SK-N-SH treated with all-trans-retinoic acid at 6 μM for 48 hours (cell line): ENCODE data around the gene UNC5C.
"Not testable (repeated sequence)": the region's sequence is repeated elsewhere in the genome, so short reads cannot be mapped to it uniquely, and the experiment has no call there.

Source experiments
- ATAC-seq: fragments of 200-7000 bp; cut with Tn5 transposase; 3 replicates; pipeline ENCODE4 v1.9.1; 2020; ENCODE audit warnings: mild to moderate bottlenecking, moderate library complexity
- ARNTL ChIP-seq: fragments of 450-650 bp; formaldehyde crosslinking; IDR thresholded peaks from 2 replicates; pipeline ENCODE4 v1.5.0; 2020; ENCODE audit warnings: low read depth, mild to moderate bottlenecking, moderate library complexity, borderline replicate concordance
- BACH2 ChIP-seq: fragments of 250-450 bp; sonication (Bioruptor Pico); IDR thresholded peaks from 2 replicates; pipeline ENCODE4 v1.9.0; 2021; ENCODE audit warnings: mild to moderate bottlenecking, borderline replicate concordance
- CSRNP3 ChIP-seq: fragments of 250-450 bp; sonication (Bioruptor Pico); IDR thresholded peaks from 2 replicates; pipeline ENCODE4 v1.5.1; 2021; ENCODE audit warnings: mild to moderate bottlenecking, moderate library complexity
- ESRRG ChIP-seq: fragments of 250-450 bp; sonication (Bioruptor Pico); IDR thresholded peaks from 2 replicates; pipeline ENCODE4 v1.6.1; 2021; ENCODE audit warnings: mild to moderate bottlenecking
- GLIS3 ChIP-seq: fragments of 250-450 bp; sonication (Bioruptor Pico); IDR thresholded peaks from 2 replicates; pipeline ENCODE4 v1.5.0; 2020; ENCODE audit warnings: mild to moderate bottlenecking, moderate library complexity
- ISL1 ChIP-seq: fragments of 250-450 bp; sonication (Bioruptor Pico); IDR thresholded peaks from 2 replicates; pipeline ENCODE4 v2.1.2; 2022; ENCODE audit warnings: mild to moderate bottlenecking, moderate library complexity
- OSR1 ChIP-seq: fragments of 250-450 bp; sonication (Bioruptor Pico); IDR thresholded peaks from 2 replicates; pipeline ENCODE4 v1.8.0; 2022; ENCODE audit warnings: moderate library complexity, mild to moderate bottlenecking, inconsistent platforms
- PATZ1 ChIP-seq: fragments of 250-450 bp; sonication (Bioruptor Pico); IDR thresholded peaks from 2 replicates; pipeline ENCODE4 v1.8.0; 2020; ENCODE audit warnings: mild to moderate bottlenecking, moderate library complexity, borderline replicate concordance
- PPARA ChIP-seq: fragments of 250-450 bp; sonication (Bioruptor Pico); IDR thresholded peaks from 2 replicates; pipeline ENCODE4 v1.5.0; 2020; ENCODE audit warnings: mild to moderate bottlenecking, borderline replicate concordance
- RARB ChIP-seq: fragments of 250-450 bp; sonication (Bioruptor Pico); IDR thresholded peaks from 2 replicates; pipeline ENCODE4 v1.8.0; 2021; ENCODE audit warnings: mild to moderate bottlenecking, moderate library complexity
- TOX ChIP-seq: fragments of 250-450 bp; sonication (Bioruptor Pico); IDR thresholded peaks from 2 replicates; pipeline ENCODE4 v1.8.0; 2021; ENCODE audit warnings: mild to moderate bottlenecking, moderate library complexity, borderline replicate concordance
- TSHZ2 ChIP-seq: fragments of 250-450 bp; sonication (Bioruptor Pico); IDR thresholded peaks from 2 replicates; pipeline ENCODE4 v1.5.0; 2020; ENCODE audit warnings: mild to moderate bottlenecking, moderate library complexity
- ZFP3 ChIP-seq: fragments of 250-450 bp; sonication (Bioruptor Pico); IDR thresholded peaks from 2 replicates; pipeline ENCODE4 v1.5.0; 2020; ENCODE audit warnings: mild to moderate bottlenecking, moderate library complexity
- ZFP30 ChIP-seq: fragments of 450-650 bp; formaldehyde crosslinking; IDR thresholded peaks from 2 replicates; pipeline ENCODE4 v1.5.0; 2022; ENCODE audit warnings: mild to moderate bottlenecking, moderate library complexity
- ZNF565 ChIP-seq: fragments of 450-650 bp; formaldehyde crosslinking; conservative IDR thresholded peaks from 2 replicates; pipeline ENCODE4 v1.5.0; 2020; ENCODE audit warnings: low read depth, mild to moderate bottlenecking, moderate library complexity
- ZNF70 ChIP-seq: fragments of 450-650 bp; formaldehyde crosslinking; IDR thresholded peaks from 2 replicates; pipeline ENCODE4 v1.5.0; 2020; ENCODE audit warnings: mild to moderate bottlenecking, moderate library complexity
- ZNF8 ChIP-seq: fragments of 450-650 bp; formaldehyde crosslinking; IDR thresholded peaks from 2 replicates; pipeline ENCODE4 v1.5.0; 2020; ENCODE audit warnings: mild to moderate bottlenecking, moderate library complexity
- TF ChIP-seq, protein P1 (sequence below): fragments of 250-450 bp; sonication (Bioruptor Pico); IDR thresholded peaks from 2 replicates; pipeline ENCODE4 v1.8.0; 2021; ENCODE audit warnings: low read depth, mild to moderate bottlenecking, moderate library complexity, borderline replicate concordance

UNC5C gene

GRCh38 chr4:95141361-95141760 lies 407.4 kb downstream of the UNC5C start:
- ATAC-seq: no peak
- TF ChIP-seq ZNF70 (no peak), RARB (CRISPR knock-in tag) (no peak), ISL1 (CRISPR knock-in tag) (no peak), GLIS3 (CRISPR knock-in tag) (no peak), BACH2 (no peak), ZFP30 (CRISPR knock-in tag) (no peak), CSRNP3 (CRISPR knock-in tag) (no peak), TSHZ2 (CRISPR knock-in tag) (no peak), OSR1 (CRISPR knock-in tag) (no peak), ARNTL (CRISPR knock-in tag) (no peak), ZFP3 (CRISPR knock-in tag) (no peak), TOX (no peak), PPARA (CRISPR knock-in tag) (no peak), ZNF565 (CRISPR knock-in tag) (no peak), ZNF8 (CRISPR knock-in tag) (no peak)
- TF ChIP-seq, protein P1, sequence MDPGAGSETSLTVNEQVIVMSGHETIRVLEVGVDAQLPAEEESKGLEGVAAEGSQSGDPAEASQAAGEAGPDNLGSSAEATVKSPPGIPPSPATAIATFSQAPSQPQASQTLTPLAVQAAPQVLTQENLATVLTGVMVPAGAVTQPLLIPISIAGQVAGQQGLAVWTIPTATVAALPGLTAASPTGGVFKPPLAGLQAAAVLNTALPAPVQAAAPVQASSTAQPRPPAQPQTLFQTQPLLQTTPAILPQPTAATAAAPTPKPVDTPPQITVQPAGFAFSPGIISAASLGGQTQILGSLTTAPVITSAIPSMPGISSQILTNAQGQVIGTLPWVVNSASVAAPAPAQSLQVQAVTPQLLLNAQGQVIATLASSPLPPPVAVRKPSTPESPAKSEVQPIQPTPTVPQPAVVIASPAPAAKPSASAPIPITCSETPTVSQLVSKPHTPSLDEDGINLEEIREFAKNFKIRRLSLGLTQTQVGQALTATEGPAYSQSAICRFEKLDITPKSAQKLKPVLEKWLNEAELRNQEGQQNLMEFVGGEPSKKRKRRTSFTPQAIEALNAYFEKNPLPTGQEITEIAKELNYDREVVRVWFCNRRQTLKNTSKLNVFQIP (CRISPR knock-in tag): no peak

GRCh38 chr4:95139424-95139823 lies 409.3 kb downstream of the UNC5C start:
- not testable (repeated sequence) for ATAC-seq

GRCh38 chr4:95134016-95134415 lies 414.8 kb downstream of the UNC5C start:
- not testable (repeated sequence) for ATAC-seq

DNA sequence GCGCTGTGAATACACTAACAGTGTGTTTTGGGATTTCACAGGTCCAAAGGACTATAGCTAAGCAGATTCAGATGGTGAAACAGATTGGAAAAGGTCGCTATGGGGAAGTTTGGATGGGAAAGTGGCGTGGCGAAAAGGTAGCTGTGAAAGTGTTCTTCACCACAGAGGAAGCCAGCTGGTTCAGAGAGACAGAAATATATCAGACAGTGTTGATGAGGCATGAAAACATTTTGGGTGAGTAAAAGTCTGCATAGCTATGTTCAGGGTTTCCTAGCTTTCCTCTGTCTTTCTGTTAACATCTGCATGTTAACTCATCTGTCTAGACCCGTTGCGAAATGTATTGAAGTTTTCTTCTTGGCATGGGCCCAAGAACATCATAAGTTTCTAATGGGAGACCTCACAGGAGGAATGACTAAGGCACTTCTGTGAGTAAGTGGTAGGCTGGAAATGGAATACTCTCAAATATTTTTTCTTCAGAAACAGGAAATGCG lies 418.9 kb downstream of the UNC5C start:
- TF ChIP-seq PATZ1 (no peak), ISL1 (CRISPR knock-in tag) (peak; percentile 62)
- ATAC-seq: peak; percentile 95

DNA sequence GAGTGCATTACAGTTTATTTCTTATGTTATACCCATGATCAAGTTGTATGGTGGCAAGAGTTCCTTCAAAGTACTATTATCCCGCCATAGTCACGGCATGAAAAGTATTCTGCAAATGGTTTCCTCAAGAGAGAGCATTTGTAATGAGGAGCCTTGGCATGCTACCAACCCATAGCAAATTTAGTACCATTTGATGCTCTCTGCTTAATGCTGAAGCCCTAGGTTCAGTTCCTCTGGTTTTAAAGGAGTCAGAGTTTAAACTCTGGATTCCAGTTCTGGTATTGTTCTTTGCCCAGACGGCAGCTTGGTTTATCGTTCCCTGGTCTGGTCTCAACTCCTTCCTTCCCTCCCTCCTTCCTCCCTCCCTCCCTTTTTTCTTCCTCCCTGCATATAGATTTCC lies 419.7 kb downstream of the UNC5C start:
- no peak for TF ChIP-seq ZNF8 (CRISPR knock-in tag)
- TF ChIP-seq, protein P1 (CRISPR knock-in tag): no peak
- no peak for TF ChIP-seq ZNF70
- no peak for TF ChIP-seq ESRRG (CRISPR knock-in tag)
- no peak for TF ChIP-seq ISL1 (CRISPR knock-in tag)
- no peak for TF ChIP-seq PATZ1
- ATAC-seq: no peak
